ENCODE results near the gene ST3GAL2. TPM values are rescaled to one million over a fixed set of nuclear protein-coding genes. Genes with fewer than 3 reads are reported as not detected.
"Not testable (repeated sequence)": the region's sequence is repeated elsewhere in the genome, so short reads cannot be mapped to it uniquely, and the experiment has no call there.

ST3GAL2 gene
- total and polyA plus RNA-seq, 4 donors: 8.4 to 37.0 (median 30.5) TPM

GRCh38 chr16:70341600-70341999 lies 97.3 kb downstream of the ST3GAL2 start:
- ATAC-seq (ENCODE audit: insufficient read depth, low FRiP score): no peak

GRCh38 chr16:70337814-70338213 lies 101.1 kb downstream of the ST3GAL2 start:
- Histone ChIP-seq H3K9ac (ENCODE audit: insufficient read depth in 1 of 2, low read length in 2 of 2) (no peak overlapping the region), H3K4me3 (no peak overlapping the region), H3K4me1 (ENCODE audit: control insufficient read depth in 5 of 5, insufficient read depth in 5 of 5, low read length in 5 of 5) (no peaks in the 10 kb centered on the region), H3K36me3 (ENCODE audit: control insufficient read depth in 4 of 4, insufficient read depth in 4 of 4, low read length in 4 of 4) (peaks cover 10 to 19% (median 11%) of the 10 kb centered on the region in 4 donors), H3K9me3 (ENCODE audit: control insufficient read depth in 4 of 4, insufficient read depth in 3 of 4, low read length in 3 of 4) (no peaks in the 10 kb centered on the region), H3K27ac (ENCODE audit: low read depth in 1 of 2, low read length in 1 of 2) (no peak overlapping the region), H3K27me3 (ENCODE audit: control insufficient read depth in 3 of 3, insufficient read depth in 3 of 3, low read length in 2 of 3) (no peaks in the 10 kb centered on the region)
- DNase-seq (no peak), ATAC-seq (ENCODE audit: insufficient read depth, low FRiP score) (no peak)
- WGBS, 2 donors: 96 to 98% methylated on average over 5 of the region's 5 CpGs
- TF ChIP-seq CTCF (IDR thresholded peaks at IDR 0.05; ENCODE audit: control extremely low read depth, extremely low read depth): no peak

More at GRCh38 chr16:70341600-70341999, 97.3 kb downstream of the ST3GAL2 start:
- no peaks in the 10 kb centered on the region for H3K9me3 ChIP-seq (ENCODE audit: control insufficient read depth in 4 of 4, insufficient read depth in 3 of 4, low read length in 3 of 4)
- H3K36me3 ChIP-seq (ENCODE audit: control insufficient read depth in 4 of 4, insufficient read depth in 4 of 4, low read length in 4 of 4): peaks cover 0 to 3% (median 1%) of the 10 kb centered on the region in 4 donors
- H3K4me1 ChIP-seq (ENCODE audit: control insufficient read depth in 5 of 5, insufficient read depth in 5 of 5, low read length in 5 of 5): peaks cover 0 to 6% (median 0%) of the 10 kb centered on the region in 5 donors
- no peak for DNase-seq
- no peak for TF ChIP-seq CTCF (IDR thresholded peaks at IDR 0.05; ENCODE audit: control extremely low read depth, extremely low read depth)
- H3K4me3 ChIP-seq: no peak overlapping the region
- H3K27me3 ChIP-seq (ENCODE audit: control insufficient read depth in 3 of 3, insufficient read depth in 3 of 3, low read length in 2 of 3): no peaks in the 10 kb centered on the region
- H3K9ac ChIP-seq (ENCODE audit: insufficient read depth in 1 of 2, low read length in 2 of 2): no peak overlapping the region
- H3K27ac ChIP-seq (ENCODE audit: low read depth in 1 of 2, low read length in 1 of 2): no peak overlapping the region
- 63 to 72% methylated on average over 4 of the region's 4 CpGs for WGBS, 2 donors

- WGBS, 2 donors: 68 to 76% methylated on average over 5 to 6 of the region's 12 CpGs
- H3K4me3 ChIP-seq; H3K27me3 ChIP-seq (ENCODE audit: control insufficient read depth in 3 of 3, insufficient read depth in 3 of 3, low read length in 2 of 3); H3K9me3 ChIP-seq (ENCODE audit: control insufficient read depth in 4 of 4, insufficient read depth in 3 of 4, low read length in 3 of 4); ATAC-seq (ENCODE audit: insufficient read depth, low FRiP score); H3K4me1 ChIP-seq (ENCODE audit: control insufficient read depth in 5 of 5, insufficient read depth in 5 of 5, low read length in 5 of 5); H3K27ac ChIP-seq (ENCODE audit: low read depth in 1 of 2, low read length in 1 of 2); DNase-seq; H3K9ac ChIP-seq (ENCODE audit: insufficient read depth in 1 of 2, low read length in 2 of 2): not testable (repeated sequence)
- peaks cover 12 to 30% (median 16%) of the 10 kb centered on the region in 4 donors for H3K36me3 ChIP-seq (ENCODE audit: control insufficient read depth in 4 of 4, insufficient read depth in 4 of 4, low read length in 4 of 4)
Measured at GRCh38 chr16:70332728-70333127, 106.2 kb downstream of the ST3GAL2 start.

- Histone ChIP-seq H3K27me3 (ENCODE audit: control insufficient read depth in 3 of 3, insufficient read depth in 3 of 3, low read length in 2 of 3) (no peaks in the 10 kb centered on the region), H3K9me3 (ENCODE audit: control insufficient read depth in 4 of 4, insufficient read depth in 3 of 4, low read length in 3 of 4) (no peaks in the 10 kb centered on the region), H3K4me3 (no peak overlapping the region), H3K36me3 (ENCODE audit: control insufficient read depth in 4 of 4, insufficient read depth in 4 of 4, low read length in 4 of 4) (peaks cover 13 to 30% (median 16%) of the 10 kb centered on the region in 4 donors), H3K4me1 (ENCODE audit: control insufficient read depth in 5 of 5, insufficient read depth in 5 of 5, low read length in 5 of 5) (no peaks in the 10 kb centered on the region), H3K27ac (ENCODE audit: low read depth in 1 of 2, low read length in 1 of 2) (no peak overlapping the region), H3K9ac (ENCODE audit: insufficient read depth in 1 of 2, low read length in 2 of 2) (no peak overlapping the region)
- ATAC-seq (ENCODE audit: insufficient read depth, low FRiP score) (no peak), DNase-seq (peak in 2 of 3 donors; percentile 6 to 15)
- no peak for TF ChIP-seq CTCF (IDR thresholded peaks at IDR 0.05; ENCODE audit: control extremely low read depth, extremely low read depth)
- 71 to 86% methylated on average over 9 of the region's 9 CpGs for WGBS, 2 donors
Measured at GRCh38 chr16:70331588-70332358, 107.1 kb downstream of the ST3GAL2 start.

Measured in lung (tissue), 12 donors.